WI38 (cell line): ENCODE results near the gene BNIP2.

ENCODE experiments used
- H3K4me3 ChIP-seq: 2 replicates; pipeline ENCODE4 v1.5.1; 2011; ENCODE audit warnings: low read depth, mild to moderate bottlenecking, control low read depth, low read length
- CTCF ChIP-seq: IDR thresholded peaks from 2 replicates; pipeline ENCODE4 v1.5.1; 2012; ENCODE audit warnings: low read depth, mild to moderate bottlenecking, control low read depth, low read length

Gene BNIP2

GRCh38 chr15:59609730-59610712 lies 79.1 kb downstream of the BNIP2 start:
- H3K4me3 ChIP-seq: no peak overlapping the region
- TF ChIP-seq CTCF: no peak
